Endometrial microvascular endothelial cells (primary cell): ENCODE measurements around the gene PPP1R13L. TPM values are rescaled to one million over a fixed set of nuclear protein-coding genes. Genes with fewer than 3 reads are reported as not detected.

Experiments used
- in situ Hi-C: cut with HindIII; loops from 2 replicates; pipeline ENCODE4 v1.10.0; 2017; ENCODE audit warnings: low sequenced_read_pairs, low pct_unique_long_range_greater_than_20kb; ENCODE audit errors: inconsistent ontology term
- total RNA-seq: library from RNA; depleted of rRNA; stranded (reverse); fragments of >200 nt; gene quantifications from one replicate; pipeline ENCODE4 v1.2.3, GENCODE V29; 2015; ENCODE audit errors: inconsistent ontology term

Gene PPP1R13L
- total RNA-seq, 1 donor from 2014 or later: 28.9 TPM

- in situ Hi-C loops: no loop called here
Measured at GRCh38 chr19:45352914-45353796, 51.7 kb downstream of the PPP1R13L start.

GRCh38 chr19:45352471-45352870 lies 52.4 kb downstream of the PPP1R13L start:
- in situ Hi-C loops: no loop called here

- in situ Hi-C loops: no loop called here
Measured at GRCh38 chr19:45352062-45352461, 52.8 kb downstream of the PPP1R13L start.

- in situ Hi-C loops: no loop called here
Measured at GRCh38 chr19:45351401-45351952, 53.4 kb downstream of the PPP1R13L start.

GRCh38 chr19:45350477-45351058 lies 54.3 kb downstream of the PPP1R13L start:
- in situ Hi-C loops: no loop called here

GRCh38 chr19:45349430-45349941 lies 55.4 kb downstream of the PPP1R13L start:
- in situ Hi-C loops: no loop called here

GRCh38 chr19:45349126-45349415 lies 55.8 kb downstream of the PPP1R13L start:
- in situ Hi-C loops: no loop called here

- in situ Hi-C loops: no loop called here
Measured at GRCh38 chr19:45348367-45349125, 56.3 kb downstream of the PPP1R13L start.

- in situ Hi-C loops: no loop called here
Measured at GRCh38 chr19:45347570-45348366, 57.1 kb downstream of the PPP1R13L start.

GRCh38 chr19:45346449-45346848 lies 58.4 kb downstream of the PPP1R13L start:
- in situ Hi-C loops: no loop called here

- in situ Hi-C loops: no loop called here
Measured at GRCh38 chr19:45345506-45345860, 59.4 kb downstream of the PPP1R13L start.

- in situ Hi-C loops: no loop called here
Measured at GRCh38 chr19:45344621-45345505, 60.0 kb downstream of the PPP1R13L start.

- in situ Hi-C loops: no loop called here
Measured at GRCh38 chr19:45342911-45343310, 62.0 kb downstream of the PPP1R13L start.

GRCh38 chr19:45340899-45341453 lies 63.9 kb downstream of the PPP1R13L start:
- in situ Hi-C loops: no loop called here

GRCh38 chr19:45340232-45340898 lies 64.5 kb downstream of the PPP1R13L start, which contains the start of gene KLC3:
TSS of gene KLC3 (plus strand) at chr19:45340750. CDS start at chr19:45345542, 4,792 bp downstream.
- in situ Hi-C loops: no loop called here

GRCh38 chr19:45339629-45340028 lies 65.2 kb downstream of the PPP1R13L start:
- in situ Hi-C loops: no loop called here

GRCh38 chr19:45336696-45337251 lies 68.1 kb downstream of the PPP1R13L start:
- in situ Hi-C loops: no loop called here
